Mesendoderm (in vitro differentiated cells): Measurements from ENCODE around the gene MYRFL.
"Not testable (repeated sequence)": the region's sequence is repeated elsewhere in the genome, so short reads cannot be mapped to it uniquely, and the experiment has no call there.

Experiments
- DNase-seq: peaks from one replicate; pipeline ENCODE4 v3.0.0; 2013
- H2AK5ac ChIP-seq: 2 replicates; pipeline ENCODE4 v1.6.1; 2013; ENCODE audit warnings: low read length, inconsistent platforms
- H2BK120ac ChIP-seq: 2 replicates; pipeline ENCODE4 v1.6.1; 2013; ENCODE audit warnings: low read depth, mild to moderate bottlenecking, low read length, moderate library complexity, mixed read lengths
- H2BK15ac ChIP-seq: replicated peaks from 2 replicates; pipeline ENCODE4 v1.6.1; 2013; ENCODE audit warnings: low read depth, mild to moderate bottlenecking, moderate library complexity
- H2BK5ac ChIP-seq: 2 replicates; pipeline ENCODE4 v1.6.1; 2013; ENCODE audit warnings: low read length, inconsistent platforms
- H3K18ac ChIP-seq: 2 replicates; pipeline ENCODE4 v1.6.1; 2013; ENCODE audit warnings: mild to moderate bottlenecking, low read length, mixed read lengths
- H3K23ac ChIP-seq: one replicate; pipeline ENCODE4 v1.6.1; 2013; ENCODE audit warnings: low read length
- H3K27ac ChIP-seq: 2 replicates; pipeline ENCODE4 v1.5.1; 2013; ENCODE audit warnings: low read depth, mild to moderate bottlenecking, inconsistent platforms, low read length, moderate library complexity
- H3K27me3 ChIP-seq: 2 replicates; pipeline ENCODE4 v1.6.1; 2013; ENCODE audit warnings: low read length, control low read depth, mild to moderate bottlenecking, inconsistent platforms; ENCODE audit not compliant: insufficient read depth, poor library complexity
- H3K36me3 ChIP-seq: 2 replicates; pipeline ENCODE4 v1.6.1; 2013; ENCODE audit warnings: low read length, inconsistent platforms; ENCODE audit not compliant: control insufficient read depth, insufficient read depth
- H3K4ac ChIP-seq: one replicate; pipeline ENCODE4 v1.6.1; 2013; ENCODE audit warnings: low read depth, mild to moderate bottlenecking, low read length, moderate library complexity
- H3K4me1 ChIP-seq: 2 replicates; pipeline ENCODE4 v1.6.1; 2013; ENCODE audit warnings: low read depth, low read length, inconsistent platforms; ENCODE audit not compliant: control insufficient read depth
- H3K4me2 ChIP-seq: 2 replicates; pipeline ENCODE4 v1.6.1; 2013; ENCODE audit warnings: low read length
- H3K4me3 ChIP-seq: 2 replicates; pipeline ENCODE4 v1.5.1; 2013; ENCODE audit warnings: mild to moderate bottlenecking, low read length
- H3K56ac ChIP-seq: one replicate; pipeline ENCODE4 v1.6.1; 2013; ENCODE audit warnings: low read length
- H3K79me1 ChIP-seq: 2 replicates; pipeline ENCODE4 v1.6.1; 2013; ENCODE audit warnings: low read length, inconsistent platforms
- H3K79me2 ChIP-seq: 2 replicates; pipeline ENCODE4 v1.6.1; 2013; ENCODE audit warnings: mild to moderate bottlenecking, low read length; ENCODE audit not compliant: control insufficient read depth, insufficient read depth
- H3K9ac ChIP-seq: 2 replicates; pipeline ENCODE4 v1.6.1; 2013; ENCODE audit warnings: low read length, inconsistent platforms
- H4K5ac ChIP-seq: one replicate; pipeline ENCODE4 v1.6.1; 2013; ENCODE audit warnings: low read length
- H4K8ac ChIP-seq: one replicate; pipeline ENCODE4 v1.6.1; 2013; ENCODE audit warnings: low read depth, mild to moderate bottlenecking, control low read depth, low read length, moderate library complexity
- WGBS: extraction: QIAGEN DNeasy Blood & Tissue Kit; methylation state at CpG from one replicate; pipeline ENCODE4 v1.1.7; 2013; ENCODE audit warnings: low lambda C conversion rate, missing lambda C conversion rate; ENCODE audit not compliant: insufficient coverage; ENCODE audit errors: extremely low coverage; 5-methylcytosine and 5-hydroxymethylcytosine counted together

Gene MYRFL

DNA sequence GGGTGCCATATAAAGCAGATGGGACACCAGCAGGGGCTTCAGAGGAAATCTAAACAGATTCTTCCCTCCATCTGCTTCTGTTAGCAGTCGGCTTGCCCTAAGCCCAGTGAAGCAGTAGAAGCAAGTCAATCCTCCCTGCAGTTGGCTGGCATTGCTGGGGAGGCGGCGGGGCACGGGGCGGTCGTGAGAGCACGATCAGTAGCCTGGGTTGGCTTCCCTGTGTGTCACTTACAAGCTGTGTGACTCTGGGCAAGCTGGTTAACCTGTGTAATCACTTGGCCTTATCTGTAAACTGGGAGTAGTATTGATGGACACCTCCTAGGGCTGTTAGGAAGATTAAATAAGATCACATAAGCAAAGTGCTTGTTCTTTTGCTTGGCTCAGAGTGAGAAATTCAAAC, 19.4 kb downstream of the MYRFL start:
- no peak overlapping the region for H2BK120ac ChIP-seq
- H4K5ac ChIP-seq, result no peak overlapping the region

DNA sequence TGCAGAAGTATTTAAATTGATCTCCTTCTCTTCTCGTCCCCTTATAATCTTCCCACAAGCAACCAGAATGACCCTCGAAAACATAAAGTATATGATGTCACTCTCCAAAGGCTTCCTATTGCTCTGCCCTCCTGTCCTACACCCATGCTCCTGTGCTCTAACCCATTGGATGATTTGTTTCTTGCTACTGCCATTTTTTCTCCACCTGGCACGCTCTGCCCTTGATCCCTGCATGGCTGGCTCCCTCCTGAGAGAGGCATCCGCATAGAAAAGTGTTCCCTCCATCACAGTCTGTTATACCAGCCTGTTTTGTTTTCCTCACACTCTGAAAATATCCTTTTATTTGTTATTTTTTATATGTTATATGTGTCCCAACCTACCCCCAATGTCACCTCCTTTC, 19.8 kb downstream of the MYRFL start:
- H2BK120ac ChIP-seq, result no peak overlapping the region
- WGBS, result no CpG with 5 or more reads among the region's 4 CpGs

More for the DNA sequence above, 19.4 kb downstream of the MYRFL start:
- DNase-seq, result no peak
- H2BK5ac ChIP-seq, result no peak overlapping the region
- no peak overlapping the region for H3K56ac ChIP-seq
- H3K23ac ChIP-seq, result no peak overlapping the region
- H4K8ac ChIP-seq, result no peak overlapping the region
- no peak overlapping the region for H3K4me3 ChIP-seq
- no peaks in the 10 kb centered on the region for H3K79me2 ChIP-seq
- no peak overlapping the region for H2BK15ac ChIP-seq
- H3K18ac ChIP-seq, result no peak overlapping the region
- no peak overlapping the region for H3K27ac ChIP-seq
- H3K27me3 ChIP-seq, result no peaks in the 10 kb centered on the region
- H3K36me3 ChIP-seq, result no peaks in the 10 kb centered on the region
- no CpG with 5 or more reads among the region's 7 CpGs for WGBS
- no peak overlapping the region for H3K9ac ChIP-seq
- H3K79me1 ChIP-seq, result no peaks in the 10 kb centered on the region
- no peak overlapping the region for H3K4ac ChIP-seq
- H3K4me1 ChIP-seq, result no peaks in the 10 kb centered on the region
- H3K4me2 ChIP-seq, result no peak overlapping the region
- no peak overlapping the region for H2AK5ac ChIP-seq

DNA sequence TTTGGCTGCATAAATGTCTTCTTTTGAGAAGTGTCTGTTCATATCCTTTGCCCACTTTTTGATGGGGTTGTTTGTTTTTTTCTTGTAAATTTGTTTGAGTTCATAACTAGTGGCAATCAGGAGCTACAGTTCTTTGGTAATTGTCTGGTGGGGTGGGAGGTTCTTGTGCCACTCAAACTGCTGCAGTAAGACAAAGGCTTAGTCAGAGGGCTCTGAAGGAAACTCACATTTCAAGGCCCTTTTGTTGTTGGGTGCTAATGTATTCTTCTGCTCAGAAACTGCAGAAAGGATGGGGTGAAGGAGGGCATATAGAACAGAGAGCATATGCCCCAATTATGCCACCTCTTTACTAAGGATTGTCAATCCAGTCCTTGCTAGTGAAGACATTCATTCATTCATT, 21.9 kb downstream of the MYRFL start:
- Histone ChIP-seq H2BK15ac (no peak overlapping the region), H3K9ac (no peak overlapping the region), H2BK5ac (no peak overlapping the region), H3K79me2 (no peaks in the 10 kb centered on the region), H2AK5ac (no peak overlapping the region), H3K27me3 (no peaks in the 10 kb centered on the region), H4K8ac (no peak overlapping the region), H3K27ac (no peak overlapping the region), H3K4ac (no peak overlapping the region), H3K4me2 (no peak overlapping the region), H4K5ac (no peak overlapping the region), H3K4me3 (no peak overlapping the region), H3K79me1 (no peaks in the 10 kb centered on the region), H3K23ac (no peak overlapping the region), H3K36me3 (no peaks in the 10 kb centered on the region), H3K4me1 (no peaks in the 10 kb centered on the region), H3K56ac (no peak overlapping the region), H2BK120ac (no peak overlapping the region), H3K18ac (no peak overlapping the region)
- DNase-seq, result no peak

More for the DNA sequence above, 19.8 kb downstream of the MYRFL start:
- Histone ChIP-seq H3K18ac (no peak overlapping the region), H3K4ac (no peak overlapping the region), H3K9ac (no peak overlapping the region), H3K56ac (no peak overlapping the region), H2BK5ac (no peak overlapping the region), H3K79me2 (no peaks in the 10 kb centered on the region), H4K8ac (no peak overlapping the region), H3K4me1 (no peaks in the 10 kb centered on the region), H3K4me2 (no peak overlapping the region), H3K36me3 (no peaks in the 10 kb centered on the region), H3K27me3 (no peaks in the 10 kb centered on the region), H3K4me3 (no peak overlapping the region), H3K27ac (no peak overlapping the region), H4K5ac (no peak overlapping the region), H3K79me1 (no peaks in the 10 kb centered on the region), H2BK15ac (no peak overlapping the region), H2AK5ac (no peak overlapping the region), H3K23ac (no peak overlapping the region)
- no peak for DNase-seq

DNA sequence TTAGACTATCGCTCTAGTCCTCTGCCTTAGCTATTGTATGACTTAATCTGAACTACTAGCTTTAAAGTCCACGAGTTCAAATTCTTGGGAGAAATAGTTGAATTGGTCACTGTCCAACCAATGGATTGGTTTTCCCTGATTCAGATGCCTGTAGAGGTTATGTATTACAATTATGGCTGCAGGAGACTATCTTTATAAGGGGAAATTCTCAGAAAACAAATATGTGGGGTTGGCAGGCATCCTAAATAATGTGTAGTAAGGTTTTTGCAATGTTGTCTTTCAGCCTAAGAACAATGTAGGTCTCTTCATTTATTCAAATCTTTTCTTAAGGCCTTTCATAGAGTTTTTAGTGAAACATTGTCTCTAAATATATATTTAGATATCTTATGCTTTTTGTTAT, 26.9 kb downstream of the MYRFL start:
- no peaks in the 10 kb centered on the region for H3K36me3 ChIP-seq
- no peak for DNase-seq

DNA sequence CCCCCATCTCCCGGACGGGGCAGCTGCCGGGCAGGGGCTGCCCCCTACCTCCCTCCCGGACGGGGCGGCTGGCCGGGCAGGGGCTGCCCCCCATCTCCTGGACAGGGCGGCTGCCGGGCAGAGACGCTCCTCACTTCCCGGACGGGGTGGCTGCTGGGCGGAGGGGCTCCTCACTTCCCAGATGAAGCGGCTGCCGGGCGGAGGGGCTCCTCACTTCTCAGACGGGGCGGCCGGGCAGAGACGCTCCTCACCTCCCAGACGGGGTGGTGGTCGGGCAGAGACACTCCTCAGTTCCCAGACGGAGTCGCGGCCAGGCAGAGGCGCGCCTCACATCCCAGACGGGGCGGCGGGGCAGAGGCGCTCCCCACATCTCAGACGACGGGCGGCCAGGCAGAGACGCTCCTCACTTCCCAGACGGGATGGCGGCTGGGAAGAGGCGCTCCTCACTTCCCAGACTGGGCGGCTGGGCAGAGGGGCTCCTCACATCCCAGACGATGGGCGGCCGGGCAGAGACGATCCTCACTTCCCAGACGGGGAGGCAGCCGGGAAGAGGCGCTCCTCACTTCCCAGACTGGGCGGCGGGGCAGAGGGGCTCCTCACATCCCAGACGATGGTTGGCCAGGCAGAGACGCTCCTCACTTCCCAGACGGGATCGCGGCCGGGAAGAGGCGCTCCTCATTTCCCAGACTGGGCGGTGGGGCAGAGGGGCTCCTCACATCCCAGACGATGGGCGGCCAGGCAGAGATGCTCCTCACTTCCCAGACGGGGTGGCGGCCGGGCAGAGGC, 28.3 kb downstream of the MYRFL start:
- H3K9ac ChIP-seq, H3K56ac ChIP-seq, H3K36me3 ChIP-seq, H4K5ac ChIP-seq, H4K8ac ChIP-seq, H2BK15ac ChIP-seq, H3K23ac ChIP-seq, H3K79me1 ChIP-seq, H3K4me3 ChIP-seq, H2BK5ac ChIP-seq, H2BK120ac ChIP-seq, H3K27me3 ChIP-seq, H3K18ac ChIP-seq, H3K4me2 ChIP-seq, H3K79me2 ChIP-seq, H3K4me1 ChIP-seq, H3K27ac ChIP-seq, DNase-seq, H2AK5ac ChIP-seq, H3K4ac ChIP-seq: not testable (repeated sequence)
- no CpG with 5 or more reads among the region's 61 CpGs for WGBS

More for the DNA sequence above, 26.9 kb downstream of the MYRFL start:
- Histone ChIP-seq H3K4me2 (no peak overlapping the region), H4K8ac (no peak overlapping the region), H3K23ac (no peak overlapping the region), H2BK120ac (no peak overlapping the region), H3K79me2 (no peaks in the 10 kb centered on the region), H3K79me1 (no peaks in the 10 kb centered on the region), H3K27ac (no peak overlapping the region), H2BK15ac (no peak overlapping the region), H4K5ac (no peak overlapping the region), H2BK5ac (no peak overlapping the region), H2AK5ac (no peak overlapping the region), H3K56ac (no peak overlapping the region), H3K18ac (no peak overlapping the region), H3K27me3 (no peaks in the 10 kb centered on the region), H3K4me3 (no peak overlapping the region), H3K4me1 (no peaks in the 10 kb centered on the region), H3K9ac (no peak overlapping the region), H3K4ac (no peak overlapping the region)
- no CpG with 5 or more reads among the region's 2 CpGs for WGBS

DNA sequence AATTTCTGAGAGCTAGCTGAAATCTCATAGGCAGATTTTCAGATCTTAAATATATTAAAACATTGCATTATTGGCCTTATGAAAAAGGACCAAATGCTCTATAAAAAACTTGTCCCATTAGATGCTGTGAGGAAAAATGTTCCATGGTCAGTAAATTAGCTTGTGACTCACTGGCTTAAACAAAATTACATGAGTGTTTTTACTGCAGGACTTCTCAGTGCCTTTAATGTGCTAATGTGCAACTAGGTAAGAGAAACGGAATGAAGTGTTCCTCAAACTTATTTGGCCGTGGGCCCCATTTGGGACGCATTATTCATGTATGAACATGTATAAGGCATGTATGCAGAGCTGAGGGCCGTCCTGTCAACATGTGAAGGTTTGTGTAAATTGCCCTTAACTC, 41.7 kb downstream of the MYRFL start:
- Histone ChIP-seq H3K79me1 (no peaks in the 10 kb centered on the region), H4K5ac (no peak overlapping the region), H2BK15ac (no peak overlapping the region), H3K23ac (no peak overlapping the region), H3K4ac (no peak overlapping the region), H2BK120ac (no peak overlapping the region), H3K18ac (no peak overlapping the region), H3K27me3 (no peaks in the 10 kb centered on the region), H3K27ac (no peak overlapping the region), H3K4me1 (no peaks in the 10 kb centered on the region), H3K79me2 (no peaks in the 10 kb centered on the region), H2AK5ac (no peak overlapping the region), H3K9ac (no peak overlapping the region), H3K4me3 (no peak overlapping the region), H4K8ac (no peak overlapping the region), H3K4me2 (no peak overlapping the region), H3K36me3 (no peaks in the 10 kb centered on the region), H3K56ac (no peak overlapping the region), H2BK5ac (no peak overlapping the region)
- DNase-seq, result no peak
- WGBS, result no CpG with 5 or more reads among the region's 4 CpGs
